GM11168 (cell line): Measurements from ENCODE around the gene TMEM144.
"Not testable (repeated sequence)": the region's sequence is repeated elsewhere in the genome, so short reads cannot be mapped to it uniquely, and the experiment has no call there.

Experiments
- in situ Hi-C: fragments of 300-500 bp; cut with MboI; formaldehyde crosslinking; loops from one replicate; pipeline ENCODE4 v1.12.0; 2022; ENCODE audit warnings: low sequenced_read_pairs; ENCODE audit not compliant: unreplicated experiment

TMEM144 gene

GRCh38 chr4:158189422-158189821 is 20.9 kb upstream of the TMEM144 start:
- in situ Hi-C loops: no loop called here

- in situ Hi-C loops: loop anchor here (10.0 kb wide), 1 partner anchor 64 kb away; no protein-coding TSS in a partner anchor
Observed at GRCh38 chr4:158190718-158191117, 19.6 kb upstream of the TMEM144 start.

GRCh38 chr4:158192439-158193158 is 17.7 kb upstream of the TMEM144 start:
- in situ Hi-C loops: loop anchor here (10.0 kb wide), 1 partner anchor 62 kb away; no protein-coding TSS in a partner anchor

- in situ Hi-C loops: loop anchor here (10.0 kb wide), 1 partner anchor 62 kb away; no protein-coding TSS in a partner anchor
Observed at GRCh38 chr4:158193171-158193749, 17.0 kb upstream of the TMEM144 start.

- in situ Hi-C loops: loop anchor here (10.0 kb wide), 1 partner anchor 60 kb away; no protein-coding TSS in a partner anchor
Observed at GRCh38 chr4:158195297-158195696, 15.0 kb upstream of the TMEM144 start.

- in situ Hi-C loops: loop anchor here (10.0 kb wide), 1 partner anchor 58 kb away; no protein-coding TSS in a partner anchor
Observed at GRCh38 chr4:158197194-158197776, 13.0 kb upstream of the TMEM144 start.

GRCh38 chr4:158200214-158200613 is 10.1 kb upstream of the TMEM144 start:
- in situ Hi-C loops: no loop called here

- in situ Hi-C loops: no loop called here
Observed at GRCh38 chr4:158201322-158201721, 9.0 kb upstream of the TMEM144 start.

GRCh38 chr4:158201876-158202275 is 8.4 kb upstream of the TMEM144 start:
- in situ Hi-C loops: no loop called here

- in situ Hi-C loops: no loop called here
Observed at GRCh38 chr4:158202481-158202880, 7.8 kb upstream of the TMEM144 start.

- in situ Hi-C loops: no loop called here
Observed at GRCh38 chr4:158203436-158203835, 6.8 kb upstream of the TMEM144 start.

GRCh38 chr4:158203929-158204328 is 6.4 kb upstream of the TMEM144 start:
- in situ Hi-C loops: no loop called here

GRCh38 chr4:158208963-158209640 is 1.2 kb upstream of the TMEM144 start:
- in situ Hi-C loops: no loop called here

GRCh38 chr4:158211222-158211621 is 936 bp downstream of the TMEM144 start:
- in situ Hi-C loops: no loop called here

GRCh38 chr4:158213466-158213865 is 3.2 kb downstream of the TMEM144 start:
- in situ Hi-C loops: no loop called here

- in situ Hi-C loops: no loop called here
Observed at GRCh38 chr4:158214856-158215255, 4.6 kb downstream of the TMEM144 start.

GRCh38 chr4:158217763-158218162 is 7.5 kb downstream of the TMEM144 start:
- in situ Hi-C loops: no loop called here

GRCh38 chr4:158219623-158220022 is 9.3 kb downstream of the TMEM144 start:
- in situ Hi-C loops: no loop called here

GRCh38 chr4:158224318-158224717 is 14.0 kb downstream of the TMEM144 start:
- in situ Hi-C loops: not testable (repeated sequence)

GRCh38 chr4:158224999-158225398 is 14.7 kb downstream of the TMEM144 start:
- in situ Hi-C loops: not testable (repeated sequence)

GRCh38 chr4:158227880-158228279 is 17.6 kb downstream of the TMEM144 start:
- in situ Hi-C loops: not testable (repeated sequence)
